Memory B cell (primary cell): ENCODE results near the gene FASTK.

Source experiments
- ATAC-seq: fragments of 150-1000 bp; cut with Tn5 transposase; 2 replicates; pipeline ENCODE4 v1.10.0; 2021; ENCODE audit warnings: low read depth, mild to moderate bottlenecking, moderate library complexity
- DNase-seq, 2 donors: peaks; one replicate each; pipeline ENCODE4 v3.0.0; 2022; ENCODE audit warnings: low spot score in 2 of 2
- H3K27ac Mint-ChIP-seq: one replicate; pipeline ENCODE4 v1.8.0; 2022; ENCODE audit warnings: mild to moderate bottlenecking, moderate library complexity, mixed read lengths
- H3K27me3 Mint-ChIP-seq: one replicate; pipeline ENCODE4 v1.8.0; 2022; ENCODE audit warnings: mixed read lengths
- H3K36me3 Mint-ChIP-seq: one replicate; pipeline ENCODE4 v1.8.0; 2022; ENCODE audit warnings: mild to moderate bottlenecking, mixed read lengths
- H3K4me1 Mint-ChIP-seq: one replicate; pipeline ENCODE4 v1.8.0; 2022; ENCODE audit warnings: mixed read lengths
- H3K4me3 Mint-ChIP-seq: one replicate; pipeline ENCODE4 v1.8.0; 2022; ENCODE audit warnings: mild to moderate bottlenecking, moderate library complexity, mixed read lengths
- H3K9me3 Mint-ChIP-seq: one replicate; pipeline ENCODE4 v1.8.0; 2022; ENCODE audit warnings: mixed read lengths

The FASTK gene

DNA sequence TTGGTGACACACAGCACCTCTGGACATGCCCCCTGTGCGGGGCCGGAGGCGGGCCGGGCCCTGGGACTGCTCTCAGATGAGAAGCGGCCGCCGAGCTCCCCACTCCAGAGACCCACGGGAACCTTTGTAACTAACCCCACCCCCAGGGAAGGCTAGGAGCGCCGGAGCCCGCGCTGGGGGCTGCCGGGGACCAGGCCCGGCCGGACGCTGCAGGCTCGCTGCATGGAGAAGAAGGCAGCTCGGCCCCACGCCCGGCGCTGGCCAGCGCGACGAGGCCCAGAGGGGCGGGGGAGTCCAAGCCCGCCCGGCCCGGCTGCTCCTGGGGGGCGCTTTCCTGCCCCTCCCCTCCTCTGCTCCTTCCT, 42.2 kb upstream of the FASTK start:
- no peak for DNase-seq
- ATAC-seq: no peak
- Mint-ChIP-seq H3K4me3 (no peak overlapping the region), H3K4me1 (peaks cover 4% of the 10 kb centered on the region), H3K27me3 (no peaks in the 10 kb centered on the region), H3K9me3 (no peaks in the 10 kb centered on the region), H3K36me3 (peaks cover 28% of the 10 kb centered on the region), H3K27ac (no peak overlapping the region)

DNA sequence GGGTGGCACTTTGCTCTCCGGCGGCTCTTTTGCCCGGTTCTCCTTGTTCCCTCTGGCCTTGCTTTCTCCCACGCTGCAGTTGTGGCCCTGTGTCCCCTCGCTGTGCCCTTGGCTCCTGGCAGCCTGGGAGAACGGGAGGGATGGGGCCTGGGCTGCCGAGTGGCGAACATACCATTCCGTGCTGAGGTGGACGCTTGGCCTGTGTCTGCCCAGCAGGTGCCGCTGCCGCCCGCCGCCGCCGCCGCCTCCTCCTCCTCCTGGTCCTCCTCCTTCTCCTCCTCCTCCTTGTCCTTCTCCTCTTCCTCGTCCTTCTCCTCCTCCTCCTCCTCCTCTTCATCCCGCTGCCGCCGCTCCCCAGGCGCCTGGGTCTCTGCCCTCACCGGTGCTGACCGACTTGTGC, 41.7 kb upstream of the FASTK start:
- H3K9me3 Mint-ChIP-seq: no peaks in the 10 kb centered on the region
- peaks cover 4% of the 10 kb centered on the region for H3K4me1 Mint-ChIP-seq
- no peak overlapping the region for H3K27ac Mint-ChIP-seq
- ATAC-seq (no peak), DNase-seq (no peak)
- no peak overlapping the region for H3K4me3 Mint-ChIP-seq
- no peaks in the 10 kb centered on the region for H3K27me3 Mint-ChIP-seq
- peaks cover 28% of the 10 kb centered on the region for H3K36me3 Mint-ChIP-seq

DNA sequence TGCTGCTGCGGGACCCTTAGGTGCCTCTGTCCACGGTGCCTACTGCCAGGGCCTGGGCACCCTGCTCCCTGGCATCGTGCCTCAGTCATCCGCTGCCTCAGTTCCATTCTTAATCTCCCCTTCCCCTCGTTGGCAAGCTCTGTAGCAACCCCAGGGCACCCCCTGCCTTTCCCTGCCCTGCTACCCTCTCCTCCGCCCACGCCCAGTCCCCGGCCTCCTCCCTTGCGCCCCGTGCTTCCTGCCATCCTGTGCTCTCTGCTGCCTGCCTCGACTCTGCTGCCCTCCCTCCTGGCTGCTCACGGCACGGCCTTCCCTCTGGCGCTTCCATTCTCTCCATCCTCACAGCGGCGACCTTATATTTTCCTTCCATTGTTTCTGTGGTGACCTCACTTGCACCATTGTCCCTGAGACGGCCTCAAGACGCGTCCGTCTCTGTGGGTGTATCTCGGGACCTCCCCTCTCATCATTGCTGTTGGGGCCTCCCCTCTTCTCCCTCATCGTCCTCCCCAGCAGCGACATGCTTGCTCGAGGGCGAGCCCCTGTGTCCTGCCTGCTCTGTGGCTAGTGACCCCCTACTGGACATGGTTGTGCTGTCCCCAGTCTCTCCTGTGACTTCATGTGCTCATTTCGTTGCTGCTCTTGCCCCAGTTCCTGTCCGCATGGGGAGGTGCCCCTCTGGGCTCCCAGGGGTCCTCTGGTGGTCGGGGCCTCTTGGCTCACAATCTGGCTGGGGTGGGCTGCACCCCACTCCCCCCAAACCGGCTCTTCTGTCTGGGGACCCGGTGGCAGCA, 41.0 kb upstream of the FASTK start:
- Mint-ChIP-seq H3K4me1 (peaks cover 4% of the 10 kb centered on the region), H3K36me3 (peaks cover 28% of the 10 kb centered on the region), H3K9me3 (no peaks in the 10 kb centered on the region), H3K27me3 (no peaks in the 10 kb centered on the region), H3K4me3 (no peak overlapping the region), H3K27ac (no peak overlapping the region)
- DNase-seq (no peak), ATAC-seq (no peak)

DNA sequence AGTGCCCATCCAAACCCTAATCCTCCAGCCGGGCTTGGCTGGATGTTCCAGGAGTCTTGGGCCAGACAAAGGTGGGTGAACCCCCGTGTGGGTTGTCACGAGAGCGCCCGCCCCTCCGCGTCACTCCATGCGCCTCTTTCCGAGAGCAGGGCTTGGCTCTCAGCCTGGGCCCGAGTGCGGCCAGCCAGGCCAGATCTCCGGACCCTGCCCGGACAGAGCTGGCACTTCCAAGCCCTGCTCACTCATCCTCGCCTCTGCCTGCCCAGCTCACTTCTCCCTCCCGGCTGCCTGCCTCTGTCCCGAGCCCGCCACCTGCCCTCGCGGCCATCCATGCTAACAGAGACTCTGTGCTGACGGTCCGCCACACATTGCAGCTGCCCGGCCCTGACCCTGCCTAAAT, 40.3 kb upstream of the FASTK start:
- no peaks in the 10 kb centered on the region for H3K27me3 Mint-ChIP-seq
- H3K27ac Mint-ChIP-seq: no peak overlapping the region
- peaks cover 28% of the 10 kb centered on the region for H3K36me3 Mint-ChIP-seq
- H3K4me3 Mint-ChIP-seq: no peak overlapping the region
- DNase-seq: no peak
- no peak for ATAC-seq
- H3K9me3 Mint-ChIP-seq: no peaks in the 10 kb centered on the region
- H3K4me1 Mint-ChIP-seq: peaks cover 4% of the 10 kb centered on the region

DNA sequence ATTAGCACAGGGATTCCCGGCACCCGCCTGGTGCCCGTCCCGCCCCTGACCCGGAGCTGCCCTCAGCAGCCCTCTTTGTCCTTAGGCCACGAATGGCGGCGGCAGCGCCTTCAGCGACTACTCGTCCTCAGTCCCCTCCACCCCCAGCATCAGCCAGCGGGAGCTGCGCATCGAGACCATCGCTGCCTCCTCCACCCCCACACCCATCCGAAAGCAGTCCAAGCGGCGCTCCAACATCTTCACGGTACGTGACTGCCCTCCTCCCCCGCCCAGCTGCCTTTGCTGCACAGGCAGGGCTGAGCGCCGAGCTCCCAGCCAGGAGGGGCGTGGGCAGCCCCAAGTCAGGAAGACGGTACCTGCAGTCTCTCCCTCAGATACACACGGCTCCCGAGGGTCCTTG, 39.3 kb upstream of the FASTK start:
- peaks cover 6% of the 10 kb centered on the region for H3K4me1 Mint-ChIP-seq
- H3K36me3 Mint-ChIP-seq: peaks cover 28% of the 10 kb centered on the region
- DNase-seq: no peak
- H3K9me3 Mint-ChIP-seq: no peaks in the 10 kb centered on the region
- H3K4me3 Mint-ChIP-seq: no peak overlapping the region
- H3K27ac Mint-ChIP-seq: no peak overlapping the region
- H3K27me3 Mint-ChIP-seq: no peaks in the 10 kb centered on the region
- no peak for ATAC-seq

DNA sequence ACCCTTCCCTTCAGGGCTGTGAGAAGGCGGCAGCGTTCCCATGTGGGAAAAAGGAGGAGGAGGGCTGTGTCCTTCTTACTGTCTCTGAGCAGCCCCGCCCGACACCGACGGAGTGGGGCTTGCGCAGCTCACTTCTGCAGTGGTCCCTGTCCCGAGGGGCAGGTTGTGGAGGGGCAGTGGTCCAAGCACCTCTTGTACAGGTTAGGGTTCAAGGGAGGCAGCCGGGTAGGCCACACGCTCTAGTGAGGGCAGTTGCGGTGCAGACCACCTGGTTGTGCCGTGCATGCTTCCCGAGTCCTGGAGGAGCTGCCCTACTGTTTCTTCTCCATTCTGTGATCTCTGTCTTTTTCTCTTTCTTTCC, 38.4 kb upstream of the FASTK start:
- Mint-ChIP-seq H3K9me3 (no peaks in the 10 kb centered on the region), H3K4me1 (peaks cover 6% of the 10 kb centered on the region), H3K4me3 (no peak overlapping the region), H3K27me3 (no peaks in the 10 kb centered on the region), H3K36me3 (peaks cover 28% of the 10 kb centered on the region), H3K27ac (no peak overlapping the region)
- DNase-seq: no peak
- no peak for ATAC-seq

DNA sequence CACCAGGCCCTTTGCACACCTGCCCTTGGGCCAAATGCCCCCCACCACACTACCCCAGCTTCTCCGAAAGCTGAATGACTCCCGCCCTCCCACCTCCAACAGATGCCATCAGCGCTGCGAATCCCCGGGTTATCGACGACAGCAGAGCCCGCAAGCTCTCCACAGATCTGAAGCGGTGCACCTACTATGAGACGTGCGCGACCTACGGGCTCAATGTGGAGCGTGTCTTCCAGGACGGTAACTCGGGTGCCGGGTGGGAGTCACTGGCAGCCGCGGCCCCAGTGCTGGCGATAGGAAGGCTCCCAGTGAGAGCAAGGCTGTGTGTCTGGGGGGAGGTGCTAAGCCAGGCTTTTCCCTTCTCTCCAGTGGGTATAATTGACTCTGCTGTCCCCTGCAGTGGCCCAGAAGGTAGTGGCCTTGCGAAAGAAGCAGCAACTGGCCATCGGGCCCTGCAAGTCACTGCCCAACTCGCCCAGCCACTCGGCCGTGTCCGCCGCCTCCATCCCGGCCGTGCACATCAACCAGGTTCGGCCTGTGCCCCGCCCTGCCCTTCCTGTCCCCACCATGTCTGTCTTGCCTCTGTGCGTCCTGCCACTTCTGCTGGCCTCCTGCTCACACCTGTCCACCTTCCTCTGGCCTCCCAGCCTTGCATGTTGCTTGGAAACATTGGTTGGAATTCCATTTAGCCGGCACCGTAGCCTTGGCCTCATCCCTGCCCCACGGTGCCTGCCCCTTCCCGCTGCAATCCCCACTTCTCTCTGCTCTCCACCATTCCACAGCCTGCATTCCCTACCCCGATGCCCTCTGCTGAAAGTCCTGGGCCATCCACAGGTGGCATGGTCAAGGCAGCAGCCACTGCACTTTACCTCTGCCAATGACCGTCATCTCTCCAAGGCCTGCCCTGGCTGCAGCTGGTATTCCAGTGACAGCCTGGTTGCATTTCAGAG, 37.8 kb upstream of the FASTK start:
- H3K27ac Mint-ChIP-seq: no peak overlapping the region
- DNase-seq: no peak
- no peak overlapping the region for H3K4me3 Mint-ChIP-seq
- peaks cover 22% of the 10 kb centered on the region for H3K36me3 Mint-ChIP-seq
- H3K9me3 Mint-ChIP-seq: no peaks in the 10 kb centered on the region
- peaks cover 3% of the 10 kb centered on the region for H3K4me1 Mint-ChIP-seq
- H3K27me3 Mint-ChIP-seq: no peaks in the 10 kb centered on the region
- no peak for ATAC-seq

DNA sequence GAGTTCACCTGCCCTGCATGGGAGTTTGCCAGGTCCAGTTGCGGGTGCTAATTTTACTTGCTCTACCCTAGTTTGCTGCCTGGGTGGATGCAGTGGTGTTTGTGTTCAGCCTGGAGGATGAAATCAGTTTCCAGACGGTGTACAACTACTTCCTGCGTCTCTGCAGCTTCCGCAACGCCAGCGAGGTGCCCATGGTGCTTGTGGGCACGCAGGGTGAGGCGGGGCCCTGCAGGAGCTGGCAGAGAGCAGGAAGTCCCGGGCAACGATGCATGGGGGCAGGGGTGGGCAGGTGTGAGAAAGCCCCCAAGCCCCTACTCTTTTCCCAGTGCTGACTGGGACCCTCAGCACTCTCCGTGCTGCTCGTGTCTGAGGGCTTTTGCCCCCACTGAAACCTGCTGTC, 37.0 kb upstream of the FASTK start:
- ATAC-seq (peak; percentile 54), DNase-seq (no peak)
- Mint-ChIP-seq H3K27me3 (no peaks in the 10 kb centered on the region), H3K4me1 (peaks cover 3% of the 10 kb centered on the region), H3K4me3 (peak overlapping the region; percentile 34), H3K27ac (no peak overlapping the region), H3K9me3 (no peaks in the 10 kb centered on the region), H3K36me3 (peaks cover 21% of the 10 kb centered on the region)

DNA sequence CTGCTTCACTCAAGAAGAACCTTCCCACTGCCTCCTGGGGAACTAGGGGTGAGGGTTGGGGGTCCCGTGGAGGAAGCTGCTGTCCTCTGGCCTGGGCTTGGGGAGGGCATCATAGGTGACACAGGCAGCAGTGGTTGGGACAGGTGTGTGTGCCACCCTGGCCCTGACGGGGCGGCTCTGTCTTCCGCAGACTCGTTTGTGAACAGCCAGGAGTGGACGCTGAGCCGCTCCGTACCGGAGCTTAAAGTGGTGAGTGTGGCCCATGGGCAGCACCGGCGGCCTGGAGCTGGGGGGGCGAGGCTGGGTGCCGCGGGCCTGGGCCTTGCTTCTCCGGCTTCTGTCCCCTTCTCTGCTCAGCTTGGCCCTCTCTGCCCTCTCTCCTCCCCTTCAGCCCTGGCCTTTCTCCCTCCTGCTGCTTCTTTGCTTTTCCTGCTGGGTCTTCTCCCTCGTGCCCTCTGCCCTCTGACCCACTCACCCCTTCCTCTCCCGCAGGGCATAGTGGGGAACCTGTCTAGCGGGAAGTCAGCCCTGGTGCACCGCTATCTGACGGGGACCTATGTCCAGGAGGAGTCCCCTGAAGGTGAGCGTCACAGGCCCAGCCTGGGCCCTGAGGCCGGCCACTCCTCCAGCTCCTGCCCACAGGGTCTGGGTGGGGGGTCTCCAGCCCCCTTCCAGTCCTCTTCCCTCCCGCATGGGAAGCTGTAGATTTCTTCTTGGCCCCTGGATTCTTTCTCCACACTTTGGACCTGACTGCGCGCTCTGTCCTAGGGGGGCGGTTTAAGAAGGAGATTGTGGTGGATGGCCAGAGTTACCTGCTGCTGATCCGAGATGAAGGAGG, 36.2 kb upstream of the FASTK start:
- H3K9me3 Mint-ChIP-seq: no peaks in the 10 kb centered on the region
- H3K27ac Mint-ChIP-seq: no peak overlapping the region
- H3K36me3 Mint-ChIP-seq: peaks cover 19% of the 10 kb centered on the region
- H3K27me3 Mint-ChIP-seq: no peaks in the 10 kb centered on the region
- peaks cover 3% of the 10 kb centered on the region for H3K4me1 Mint-ChIP-seq
- no peak for DNase-seq
- peak overlapping the region; percentile 34 for H3K4me3 Mint-ChIP-seq
- ATAC-seq: no peak

DNA sequence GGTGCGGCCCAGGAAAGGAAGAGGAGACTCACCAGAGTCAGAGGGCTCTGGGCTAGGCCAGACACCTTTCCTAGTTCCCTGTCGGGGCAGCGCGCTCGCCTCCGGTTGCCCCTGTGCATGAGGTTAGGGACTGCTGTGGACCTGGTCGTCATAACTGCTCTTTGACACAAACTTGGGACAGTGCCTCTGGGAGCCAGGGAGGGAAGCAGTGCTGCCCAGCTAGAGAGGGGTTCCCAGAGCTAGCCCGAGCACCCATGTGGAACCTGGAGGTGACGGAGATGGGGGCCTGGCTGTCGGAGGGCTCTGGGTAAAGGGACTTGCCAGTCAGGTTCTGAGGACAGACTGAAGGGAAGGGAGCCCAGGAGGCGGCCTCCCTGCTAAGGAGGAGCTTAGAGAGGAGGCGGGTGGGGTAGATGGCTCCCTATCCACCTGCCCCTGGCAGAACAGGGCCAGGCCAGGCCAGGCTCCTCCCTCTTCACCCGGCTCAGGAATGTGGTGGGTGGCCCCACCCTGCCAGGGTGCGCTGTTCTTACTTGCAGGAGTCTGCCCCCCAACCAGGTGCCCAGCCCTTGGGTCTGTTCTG, 35.3 kb upstream of the FASTK start:
- H3K9me3 Mint-ChIP-seq: no peaks in the 10 kb centered on the region
- no peak for ATAC-seq
- DNase-seq: no peak
- H3K27ac Mint-ChIP-seq: no peak overlapping the region
- peak overlapping the region; percentile 29 for H3K4me3 Mint-ChIP-seq
- peaks cover 3% of the 10 kb centered on the region for H3K4me1 Mint-ChIP-seq
- H3K36me3 Mint-ChIP-seq: peaks cover 12% of the 10 kb centered on the region
- H3K27me3 Mint-ChIP-seq: no peaks in the 10 kb centered on the region

DNA sequence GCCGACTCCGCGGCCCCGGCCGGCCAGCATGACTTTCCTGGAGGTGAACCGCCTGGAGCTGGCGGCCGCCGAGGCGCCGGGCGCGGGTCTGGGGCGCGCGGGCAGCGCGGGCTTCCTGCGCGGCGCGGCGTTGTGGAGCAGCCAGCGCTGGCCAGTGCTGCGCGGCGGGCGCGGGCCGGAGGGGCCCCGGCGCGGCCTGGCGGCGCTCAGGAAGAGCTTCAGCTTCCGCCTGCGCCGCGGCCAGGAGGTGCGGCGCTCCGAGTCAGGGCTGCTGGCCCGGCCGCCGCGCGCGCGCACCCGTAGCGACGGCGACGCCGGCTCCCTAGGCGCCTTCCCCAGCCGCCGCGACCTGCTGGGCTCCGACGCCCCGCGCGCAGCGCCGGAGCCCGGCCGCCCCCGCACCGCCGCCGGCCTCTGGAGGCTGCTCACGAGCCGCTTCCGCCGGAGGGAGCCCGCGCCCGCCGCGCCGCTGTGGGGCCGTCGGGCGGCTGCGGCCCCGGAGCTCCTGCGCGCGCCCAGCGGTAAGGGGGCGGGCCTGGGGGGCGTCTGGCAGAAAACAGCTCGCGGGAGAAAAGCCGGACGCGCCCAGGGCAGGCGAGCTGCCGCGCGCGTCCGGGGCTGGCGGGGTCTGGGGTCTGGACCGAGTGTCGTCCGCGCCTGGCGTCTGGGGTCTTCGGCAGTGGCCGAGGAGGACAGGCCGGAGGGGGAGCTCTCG, 34.7 kb upstream of the FASTK start:
- H3K27me3 Mint-ChIP-seq: no peaks in the 10 kb centered on the region
- peak overlapping the region; percentile 29 for H3K4me3 Mint-ChIP-seq
- H3K36me3 Mint-ChIP-seq: peaks cover 8% of the 10 kb centered on the region
- no peak overlapping the region for H3K27ac Mint-ChIP-seq
- DNase-seq (no peak), ATAC-seq (peak; percentile 49)
- H3K4me1 Mint-ChIP-seq: peaks cover 6% of the 10 kb centered on the region
- H3K9me3 Mint-ChIP-seq: no peaks in the 10 kb centered on the region

DNA sequence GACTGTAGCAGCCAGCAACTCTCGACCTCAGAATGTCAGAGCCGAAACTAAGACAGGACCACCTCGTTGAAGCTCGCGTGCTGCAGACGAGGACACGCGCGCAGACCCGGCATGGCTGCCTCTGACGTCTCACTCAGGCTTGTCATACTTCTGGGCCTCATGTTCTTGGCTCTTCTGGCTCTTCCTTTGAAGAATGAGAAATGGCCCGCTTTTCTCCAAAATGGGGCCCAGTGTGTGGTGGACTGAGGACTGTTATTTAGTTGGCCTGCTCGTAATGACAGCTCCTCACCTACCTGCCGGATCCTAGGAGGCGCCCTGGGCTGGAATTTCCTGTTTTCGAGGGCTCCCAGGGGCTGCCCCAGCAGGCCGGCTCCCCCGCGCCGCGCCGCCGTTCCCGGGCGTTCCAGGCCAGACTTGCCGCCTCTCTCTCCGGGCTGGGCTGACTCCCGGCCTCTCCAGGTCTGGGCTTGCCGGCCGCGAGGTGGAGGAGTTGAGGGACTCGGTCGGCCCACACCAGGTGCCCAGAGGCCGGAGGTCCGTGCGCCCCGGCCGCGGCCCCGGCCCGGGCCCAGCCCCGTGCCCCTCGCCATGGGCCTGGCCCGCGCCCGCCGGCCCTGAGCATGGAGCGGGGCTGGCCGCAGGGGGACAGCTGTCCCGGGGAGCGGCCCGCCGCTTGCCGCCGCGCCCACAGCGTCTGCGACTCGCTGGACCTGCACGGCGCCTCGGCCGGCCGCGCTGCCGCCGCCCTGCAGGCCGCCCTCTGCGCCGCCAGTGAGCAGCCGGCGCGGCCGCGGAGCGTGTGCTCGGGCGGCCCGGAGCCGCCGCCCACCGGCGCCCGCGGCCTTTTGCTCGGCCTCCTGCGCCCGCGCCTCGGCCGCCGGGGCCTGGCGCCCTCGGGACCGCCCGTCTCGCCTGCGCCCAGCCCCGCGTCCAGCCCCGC, 33.8 kb upstream of the FASTK start:
- DNase-seq: no peak
- Mint-ChIP-seq H3K4me1 (peaks cover 10% of the 10 kb centered on the region), H3K27ac (no peak overlapping the region), H3K4me3 (no peak overlapping the region), H3K27me3 (no peaks in the 10 kb centered on the region), H3K36me3 (peaks cover 7% of the 10 kb centered on the region), H3K9me3 (no peaks in the 10 kb centered on the region)
- no peak for ATAC-seq
